Activated naive CD8-positive, alpha-beta T cell treated with anti-CD3 and anti-CD28 coated beads, Interleukin-2, amount 50 U/mL, for 24 hours (primary cell): ENCODE measurements around the gene LRCH1.

ENCODE experiments used
- ATAC-seq: fragments of 150-1000 bp; cut with Tn5 transposase; one replicate; pipeline ENCODE4 v1.10.0; 2021
- DNase-seq: peaks from one replicate; pipeline ENCODE4 v3.0.0; 2021
- H3K27ac Mint-ChIP-seq: one replicate; pipeline ENCODE4 v1.8.0; 2021; ENCODE audit warnings: mild to moderate bottlenecking, mixed read lengths
- H3K27me3 Mint-ChIP-seq: one replicate; pipeline ENCODE4 v1.8.0; 2021; ENCODE audit warnings: mixed read lengths
- H3K36me3 Mint-ChIP-seq: one replicate; pipeline ENCODE4 v1.8.0; 2021; ENCODE audit warnings: low read depth, mixed read lengths
- H3K4me1 Mint-ChIP-seq: one replicate; pipeline ENCODE4 v1.8.0; 2021; ENCODE audit warnings: mixed read lengths
- H3K4me3 Mint-ChIP-seq: one replicate; pipeline ENCODE4 v1.8.0; 2021; ENCODE audit warnings: mild to moderate bottlenecking, moderate library complexity, mixed read lengths
- H3K9me3 Mint-ChIP-seq: one replicate; pipeline ENCODE4 v1.8.0; 2021; ENCODE audit warnings: mixed read lengths

LRCH1 gene

DNA sequence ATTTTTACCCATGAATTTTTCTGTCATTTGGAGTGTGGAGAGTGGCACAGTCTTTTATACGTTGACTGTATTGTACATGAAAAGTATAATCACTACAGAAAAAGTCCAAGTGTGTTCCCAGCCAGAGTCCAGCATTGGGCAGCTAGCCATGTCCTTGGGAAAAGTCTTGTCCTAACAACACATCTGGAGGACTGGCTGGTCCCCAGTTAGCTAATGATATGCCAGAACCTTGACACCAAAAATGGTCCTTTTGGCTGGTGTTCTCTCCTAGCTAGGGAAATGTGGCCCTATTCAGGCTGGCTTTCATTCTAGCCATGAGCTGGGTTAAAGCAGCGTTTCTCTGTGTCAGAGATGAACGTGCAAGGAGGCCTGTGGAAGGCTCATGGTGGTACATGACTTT, 145.0 kb downstream of the LRCH1 start:
- DNase-seq = no peak
- Mint-ChIP-seq H3K4me3 (no peak overlapping the region), H3K9me3 (no peaks in the 10 kb centered on the region), H3K27me3 (no peaks in the 10 kb centered on the region), H3K4me1 (no peaks in the 10 kb centered on the region), H3K27ac (no peak overlapping the region), H3K36me3 (peaks cover 34% of the 10 kb centered on the region)
- ATAC-seq = no peak

DNA sequence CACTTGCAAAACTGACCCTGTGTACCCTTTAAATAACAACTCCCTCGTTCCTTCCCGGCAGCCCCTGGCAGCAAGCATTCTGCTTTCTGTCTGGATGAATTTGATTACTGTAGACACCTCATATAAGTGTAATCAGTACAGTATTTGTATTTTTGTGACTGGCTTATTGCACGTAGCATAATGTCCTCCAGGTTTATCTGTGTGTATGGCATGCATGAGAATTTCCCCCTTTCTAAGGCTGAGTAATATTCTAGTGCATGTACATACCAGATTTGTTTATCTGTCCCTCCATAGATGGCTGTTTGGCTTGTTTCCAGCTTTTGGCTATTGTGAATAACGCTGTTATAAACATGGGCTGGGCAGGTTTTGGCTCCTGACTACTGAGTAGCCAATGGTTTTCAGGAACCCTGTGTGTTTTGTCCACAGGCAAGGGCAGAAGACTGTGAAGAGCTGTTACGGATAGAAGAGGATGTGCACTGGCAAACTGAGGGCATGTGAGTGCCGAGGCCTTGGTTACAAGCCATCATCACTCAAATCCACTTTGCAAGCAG, 146.0 kb downstream of the LRCH1 start:
- Mint-ChIP-seq H3K4me3 (no peak overlapping the region), H3K36me3 (peaks cover 37% of the 10 kb centered on the region), H3K27ac (no peak overlapping the region), H3K9me3 (no peaks in the 10 kb centered on the region), H3K4me1 (no peaks in the 10 kb centered on the region), H3K27me3 (no peaks in the 10 kb centered on the region)
- DNase-seq (no peak), ATAC-seq (no peak)

DNA sequence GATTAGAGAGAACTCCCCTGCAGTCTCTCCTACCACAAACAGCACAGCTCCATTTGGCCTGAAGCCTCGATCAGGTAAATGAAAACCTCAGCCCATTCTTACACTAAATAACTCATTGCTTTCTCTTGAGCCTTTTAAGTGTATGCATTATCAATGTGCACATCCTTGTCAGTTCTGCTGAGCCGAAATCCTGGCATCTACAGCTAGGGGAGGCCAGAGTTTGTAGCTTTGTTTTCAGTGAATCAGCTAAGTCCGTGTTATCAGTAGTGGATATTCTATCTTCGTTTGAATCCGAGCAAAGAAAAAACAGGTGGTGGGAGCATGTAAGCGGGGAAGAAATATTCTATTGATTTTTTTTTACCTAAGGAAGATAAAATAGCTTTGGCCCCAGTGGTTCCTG, 159.6 kb downstream of the LRCH1 start:
- Mint-ChIP-seq H3K27ac (no peak overlapping the region), H3K4me3 (no peak overlapping the region), H3K4me1 (no peaks in the 10 kb centered on the region), H3K9me3 (no peaks in the 10 kb centered on the region), H3K36me3 (peaks cover 31% of the 10 kb centered on the region), H3K27me3 (no peaks in the 10 kb centered on the region)
- DNase-seq = no peak
- ATAC-seq = no peak

DNA sequence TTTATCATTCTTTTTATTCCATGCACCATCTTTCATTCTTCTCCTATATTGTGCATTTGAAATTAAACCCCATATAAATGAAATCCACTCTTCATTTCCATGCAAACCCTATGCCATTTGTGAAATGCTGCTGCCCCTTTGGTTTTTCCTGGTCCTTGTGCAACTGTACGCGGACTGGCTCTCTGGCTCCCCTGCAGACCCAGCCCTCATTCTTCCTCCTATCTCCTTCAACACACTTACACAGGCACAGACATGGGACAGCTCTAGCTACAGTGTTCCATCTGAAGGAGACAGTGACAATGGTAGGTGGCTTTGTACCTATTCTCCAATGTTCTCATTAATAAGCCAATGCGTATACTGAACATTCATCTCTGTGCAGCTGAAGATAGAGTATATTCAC, 162.4 kb downstream of the LRCH1 start:
- peaks cover 21% of the 10 kb centered on the region for H3K36me3 Mint-ChIP-seq
- no peak overlapping the region for H3K4me3 Mint-ChIP-seq

DNA sequence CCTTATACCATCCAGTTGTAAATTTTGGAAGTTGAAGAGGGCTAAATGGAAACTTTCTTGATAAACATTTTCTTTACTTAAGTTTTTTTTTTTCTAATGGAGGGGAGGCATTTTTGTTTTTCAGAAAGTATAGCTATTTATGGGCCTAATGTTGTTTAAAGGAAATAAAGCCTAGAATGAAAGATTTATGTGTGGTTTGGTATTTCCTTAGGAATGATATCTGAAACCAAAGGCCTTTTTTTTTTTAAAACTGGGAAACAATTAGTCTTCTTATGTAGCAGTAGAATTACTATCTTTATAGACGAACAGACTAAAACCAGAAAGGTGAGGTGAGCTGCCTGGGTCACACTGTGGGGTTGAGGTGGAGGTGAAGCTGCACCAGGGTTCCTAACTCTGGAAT, 163.9 kb downstream of the LRCH1 start:
- Mint-ChIP-seq H3K4me3 (no peak overlapping the region), H3K9me3 (no peaks in the 10 kb centered on the region), H3K36me3 (peaks cover 16% of the 10 kb centered on the region), H3K27ac (no peak overlapping the region), H3K27me3 (no peaks in the 10 kb centered on the region), H3K4me1 (no peaks in the 10 kb centered on the region)
- DNase-seq (no peak), ATAC-seq (no peak)

More for the DNA sequence above, 162.4 kb downstream of the LRCH1 start:
- no peaks in the 10 kb centered on the region for H3K9me3 Mint-ChIP-seq
- H3K4me1 Mint-ChIP-seq = no peaks in the 10 kb centered on the region
- H3K27ac Mint-ChIP-seq = no peak overlapping the region
- no peaks in the 10 kb centered on the region for H3K27me3 Mint-ChIP-seq
- ATAC-seq = no peak
- DNase-seq = no peak

DNA sequence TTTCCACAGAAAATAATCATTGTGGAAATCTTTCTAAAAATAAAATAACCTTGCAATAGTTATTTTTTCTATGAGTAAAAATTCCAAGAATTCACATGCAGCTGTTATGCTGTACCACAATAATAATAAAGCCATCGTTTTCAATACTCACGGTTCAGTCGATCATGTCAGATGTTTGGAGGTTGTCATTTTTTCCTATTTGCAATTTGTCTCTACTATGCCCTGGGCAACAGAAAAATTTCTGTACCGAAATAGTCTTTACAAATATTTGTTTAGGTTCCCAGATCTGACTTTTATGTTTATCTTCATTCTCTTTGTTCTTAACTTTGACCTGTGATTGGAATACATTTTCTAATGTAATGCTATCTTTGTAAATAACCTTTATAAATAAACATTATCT, 164.3 kb downstream of the LRCH1 start:
- DNase-seq = no peak
- Mint-ChIP-seq H3K36me3 (peaks cover 13% of the 10 kb centered on the region), H3K27me3 (no peaks in the 10 kb centered on the region), H3K4me1 (no peaks in the 10 kb centered on the region), H3K27ac (no peak overlapping the region), H3K4me3 (no peak overlapping the region), H3K9me3 (no peaks in the 10 kb centered on the region)
- no peak for ATAC-seq

DNA sequence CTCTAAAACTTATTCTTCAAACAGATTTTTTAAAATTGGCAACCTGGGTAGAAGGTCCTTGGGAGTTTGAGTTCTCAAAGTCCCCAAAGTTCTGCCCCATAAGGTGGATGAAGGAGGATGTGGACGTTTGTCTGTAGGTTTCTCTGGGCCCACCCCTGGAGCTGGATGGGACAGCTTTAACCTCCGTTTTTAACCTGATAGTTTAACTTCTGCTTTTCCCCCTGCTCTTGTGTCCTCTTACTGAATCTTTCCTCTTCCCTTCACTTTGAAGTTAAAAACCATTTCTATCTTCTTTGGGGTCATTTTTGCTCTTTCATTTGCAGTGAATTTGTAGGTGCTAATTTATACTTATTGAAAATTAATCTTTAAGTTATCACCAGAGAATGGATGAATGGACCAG, 164.9 kb downstream of the LRCH1 start:
- Mint-ChIP-seq H3K36me3 (peaks cover 12% of the 10 kb centered on the region), H3K4me1 (no peaks in the 10 kb centered on the region), H3K27ac (no peak overlapping the region), H3K27me3 (no peaks in the 10 kb centered on the region), H3K9me3 (no peaks in the 10 kb centered on the region), H3K4me3 (no peak overlapping the region)
- ATAC-seq = no peak
- no peak for DNase-seq

DNA sequence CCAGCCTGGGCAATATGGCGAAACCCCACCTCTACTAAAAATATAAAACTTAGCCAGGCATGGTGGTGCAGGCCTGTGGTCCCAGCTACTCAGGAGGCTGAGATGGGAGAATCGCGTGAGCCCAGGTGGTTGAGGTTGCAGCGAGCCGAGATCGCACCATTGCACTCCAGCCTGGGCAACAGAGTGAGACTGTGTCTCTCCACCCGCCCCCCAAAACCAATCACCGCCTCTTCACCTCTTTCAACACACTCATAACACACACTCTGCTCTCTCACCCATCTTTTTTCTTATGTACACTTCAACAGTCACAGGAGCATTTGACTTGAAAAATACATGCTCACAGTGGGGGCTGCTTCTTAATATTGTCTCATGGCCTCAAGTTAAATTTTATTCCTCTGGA, 167.2 kb downstream of the LRCH1 start:
- no peaks in the 10 kb centered on the region for H3K27me3 Mint-ChIP-seq
- DNase-seq (no peak), ATAC-seq (no peak)
- H3K36me3 Mint-ChIP-seq = peaks cover 23% of the 10 kb centered on the region
- no peaks in the 10 kb centered on the region for H3K9me3 Mint-ChIP-seq
- H3K4me3 Mint-ChIP-seq = no peak overlapping the region
- H3K4me1 Mint-ChIP-seq = no peaks in the 10 kb centered on the region
- H3K27ac Mint-ChIP-seq = no peak overlapping the region

DNA sequence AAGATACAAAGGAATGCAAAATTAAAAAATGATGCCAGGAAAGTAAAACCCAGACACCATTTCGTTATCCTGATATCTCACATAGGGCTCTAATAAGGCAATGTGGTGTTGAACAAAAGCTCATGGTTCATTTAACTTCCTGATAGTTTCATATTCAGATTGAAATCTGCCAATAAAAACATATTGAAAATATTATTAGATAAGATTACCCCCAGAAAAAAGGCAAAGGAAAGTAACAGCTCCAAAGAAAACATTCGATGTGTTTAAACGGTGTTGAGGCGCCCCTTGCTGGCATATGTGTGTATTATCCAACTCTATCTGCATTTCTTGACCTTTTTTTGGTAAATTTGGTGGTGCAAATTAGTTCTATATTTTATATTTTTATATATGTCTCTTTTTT, 168.1 kb downstream of the LRCH1 start:
- no peak overlapping the region for H3K4me3 Mint-ChIP-seq
- DNase-seq = peak; percentile 32
- no peak for ATAC-seq
- no peak overlapping the region for H3K27ac Mint-ChIP-seq
- peaks cover 21% of the 10 kb centered on the region for H3K36me3 Mint-ChIP-seq
- H3K4me1 Mint-ChIP-seq = no peaks in the 10 kb centered on the region
- H3K27me3 Mint-ChIP-seq = no peaks in the 10 kb centered on the region
- no peaks in the 10 kb centered on the region for H3K9me3 Mint-ChIP-seq

DNA sequence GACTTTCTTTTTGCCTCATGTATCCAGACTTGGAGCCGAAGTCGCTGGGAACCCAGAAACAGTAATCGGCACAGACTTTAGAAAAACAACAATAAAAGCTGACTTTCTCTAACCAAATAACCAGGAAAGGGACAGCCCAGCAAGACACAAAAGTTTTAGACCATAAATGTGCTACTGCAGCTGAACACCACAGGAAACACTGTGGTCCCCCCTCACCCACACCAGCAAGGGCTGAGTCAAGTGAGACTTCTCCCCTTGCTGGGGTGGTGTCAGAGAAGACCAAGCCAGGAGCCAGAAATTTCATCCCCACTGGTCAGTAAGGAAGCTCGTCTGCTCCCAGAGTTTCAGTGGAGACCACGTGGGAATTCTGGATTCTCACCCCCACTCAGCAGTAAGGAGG, 173.4 kb downstream of the LRCH1 start:
- no peaks in the 10 kb centered on the region for H3K9me3 Mint-ChIP-seq
- H3K27me3 Mint-ChIP-seq = no peaks in the 10 kb centered on the region
- H3K4me1 Mint-ChIP-seq = peaks cover 8% of the 10 kb centered on the region
- ATAC-seq = no peak
- H3K36me3 Mint-ChIP-seq = peaks cover 43% of the 10 kb centered on the region
- DNase-seq = no peak
- no peak overlapping the region for H3K4me3 Mint-ChIP-seq
- H3K27ac Mint-ChIP-seq = no peak overlapping the region

DNA sequence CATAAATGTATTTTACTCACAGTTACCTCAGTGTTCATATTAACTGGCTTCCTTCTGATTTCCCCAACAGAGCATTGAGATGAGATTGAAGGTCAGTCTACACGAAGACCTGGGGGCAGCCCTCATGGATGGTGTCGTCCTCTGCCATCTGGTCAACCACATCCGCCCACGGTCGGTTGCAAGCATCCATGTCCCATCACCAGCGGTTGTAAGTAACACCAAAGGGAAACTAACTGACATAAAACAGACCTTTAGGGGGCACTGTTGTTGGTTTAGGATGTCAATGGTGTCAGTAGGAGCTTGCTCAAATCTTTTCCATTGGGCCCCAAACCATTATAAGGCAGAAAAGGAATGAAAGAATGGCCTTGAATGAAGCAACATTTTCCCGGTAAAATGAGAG, 175.8 kb downstream of the LRCH1 start:
- Mint-ChIP-seq H3K9me3 (no peaks in the 10 kb centered on the region), H3K27me3 (no peaks in the 10 kb centered on the region), H3K27ac (peak overlapping the region; percentile 81), H3K4me1 (peaks cover 8% of the 10 kb centered on the region), H3K4me3 (no peak overlapping the region), H3K36me3 (peaks cover 47% of the 10 kb centered on the region)
- DNase-seq = peak; percentile 54
- peak; percentile 71 for ATAC-seq

DNA sequence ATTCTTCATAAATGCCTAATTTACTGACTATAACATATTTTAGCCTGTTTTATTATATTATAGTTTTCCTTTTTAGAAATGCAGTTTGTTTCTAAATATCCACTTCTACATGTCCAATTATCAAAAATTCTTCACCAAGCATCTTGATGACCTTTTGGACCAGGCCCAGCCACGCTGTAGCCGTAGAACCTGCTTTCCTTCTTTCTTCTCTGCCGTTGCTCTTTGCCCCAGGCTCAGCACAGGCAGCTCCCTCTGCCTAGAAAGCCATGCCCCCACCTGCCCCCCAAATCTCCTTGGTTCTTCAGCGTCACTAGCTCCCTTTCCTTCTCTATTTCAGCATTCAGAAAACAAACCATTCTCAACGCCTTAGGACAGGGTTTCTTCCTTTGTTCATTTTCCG, 178.6 kb downstream of the LRCH1 start:
- Mint-ChIP-seq H3K27me3 (no peaks in the 10 kb centered on the region), H3K9me3 (no peaks in the 10 kb centered on the region), H3K4me3 (no peak overlapping the region), H3K27ac (no peak overlapping the region), H3K4me1 (peaks cover 7% of the 10 kb centered on the region), H3K36me3 (peaks cover 46% of the 10 kb centered on the region)
- ATAC-seq (no peak), DNase-seq (no peak)

DNA sequence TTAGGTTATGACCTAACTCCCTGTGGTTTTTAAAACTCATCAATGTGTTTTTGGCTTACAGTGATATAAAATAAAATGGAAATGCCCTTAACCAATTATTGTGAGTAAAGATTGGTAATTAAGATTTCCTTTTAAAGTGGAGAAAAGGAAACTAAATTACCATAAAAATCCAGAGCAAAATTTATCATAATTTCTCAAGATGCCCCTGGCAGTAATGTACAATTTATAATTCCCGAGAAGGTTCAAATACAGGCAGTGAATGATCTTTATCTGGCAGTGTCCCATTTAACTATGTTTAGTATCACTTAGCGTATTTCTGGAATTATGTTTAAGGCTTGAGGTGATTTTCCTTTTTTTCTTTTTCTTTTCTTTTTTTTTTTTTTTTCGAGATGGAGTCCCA, 182.5 kb downstream of the LRCH1 start:
- H3K36me3 Mint-ChIP-seq = peaks cover 34% of the 10 kb centered on the region
- H3K4me1 Mint-ChIP-seq = no peaks in the 10 kb centered on the region
- no peaks in the 10 kb centered on the region for H3K27me3 Mint-ChIP-seq
- no peak overlapping the region for H3K4me3 Mint-ChIP-seq
- DNase-seq = no peak
- H3K9me3 Mint-ChIP-seq = no peaks in the 10 kb centered on the region
- no peak for ATAC-seq
- no peak overlapping the region for H3K27ac Mint-ChIP-seq

DNA sequence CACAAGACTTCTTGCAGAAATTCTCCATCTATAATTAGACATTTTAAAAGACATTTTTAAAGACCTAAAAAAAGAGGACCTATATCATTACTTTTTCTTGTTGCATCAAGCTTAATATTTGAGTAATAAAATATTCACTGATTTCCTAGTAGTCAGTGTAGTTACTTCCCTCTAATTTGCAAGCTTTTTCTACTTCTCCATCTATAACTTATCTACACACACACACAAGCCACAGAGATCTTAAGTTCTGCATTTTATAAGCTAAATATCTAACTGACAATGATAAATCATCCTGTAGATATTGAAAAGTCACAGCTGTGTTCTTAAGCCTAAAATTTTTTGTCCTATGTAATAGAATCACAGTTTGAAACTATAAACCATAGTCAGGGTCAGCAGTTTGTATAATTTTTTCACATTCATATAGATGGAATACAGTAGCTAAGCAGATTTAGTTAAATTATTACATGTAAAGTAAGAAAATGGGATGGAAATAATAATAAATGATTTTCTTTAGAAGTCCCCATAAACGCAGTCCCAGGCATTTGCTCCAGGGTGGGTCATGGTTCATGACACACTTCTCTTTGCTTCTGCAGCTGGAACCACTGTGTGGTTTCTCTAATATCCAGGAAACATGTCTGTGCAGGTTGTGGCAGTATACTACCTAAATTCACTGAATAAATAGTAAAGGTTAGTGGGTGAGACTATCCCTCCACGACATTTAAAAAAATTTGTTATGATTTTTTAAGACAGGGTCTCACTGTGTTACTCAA, 183.8 kb downstream of the LRCH1 start:
- no peak for DNase-seq
- Mint-ChIP-seq H3K4me3 (no peak overlapping the region), H3K9me3 (no peaks in the 10 kb centered on the region), H3K27me3 (no peaks in the 10 kb centered on the region), H3K36me3 (peaks cover 35% of the 10 kb centered on the region), H3K27ac (no peak overlapping the region), H3K4me1 (no peaks in the 10 kb centered on the region)
- ATAC-seq = no peak

DNA sequence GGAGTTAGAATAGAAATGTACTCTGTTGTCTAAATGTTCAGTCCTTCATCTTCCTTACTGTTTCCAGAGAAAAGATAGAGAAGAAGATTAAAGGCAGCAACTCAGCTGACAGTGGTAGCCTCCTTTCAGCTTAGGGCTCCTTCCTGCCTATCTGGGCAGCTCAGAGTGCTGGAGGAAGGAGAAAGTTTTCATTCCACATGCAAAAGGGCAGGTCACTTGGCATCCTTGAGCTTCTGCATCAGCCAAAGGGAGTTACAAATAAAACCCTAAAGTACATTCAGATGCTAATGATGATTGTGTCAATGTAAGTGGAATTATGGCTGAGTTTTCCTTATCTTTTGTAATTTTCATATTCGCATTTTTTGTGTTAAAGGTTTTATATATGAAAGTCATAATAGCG, 185.1 kb downstream of the LRCH1 start:
- Mint-ChIP-seq H3K9me3 (no peaks in the 10 kb centered on the region), H3K4me1 (no peaks in the 10 kb centered on the region), H3K27ac (no peak overlapping the region), H3K27me3 (no peaks in the 10 kb centered on the region), H3K36me3 (peaks cover 29% of the 10 kb centered on the region), H3K4me3 (no peak overlapping the region)
- ATAC-seq = no peak
- DNase-seq = no peak

DNA sequence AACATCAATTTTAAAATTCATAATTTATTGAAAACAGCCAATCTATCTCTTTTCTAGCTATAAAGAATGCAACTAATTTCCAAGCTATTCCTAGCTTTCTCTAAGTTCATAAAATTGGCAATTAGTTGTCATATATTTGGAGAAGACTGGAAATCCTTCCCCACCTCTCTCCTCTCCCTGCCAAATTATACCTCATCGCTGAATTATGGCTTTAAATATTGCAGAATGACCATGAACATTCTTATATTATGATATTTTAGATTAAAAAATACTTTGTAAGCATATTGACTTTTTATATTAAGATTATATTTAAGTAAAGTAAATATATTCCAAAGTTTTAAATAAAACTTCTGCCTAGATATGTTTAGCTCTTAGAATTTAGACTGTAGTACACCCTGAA, 185.8 kb downstream of the LRCH1 start:
- no peak overlapping the region for H3K4me3 Mint-ChIP-seq
- H3K27ac Mint-ChIP-seq = no peak overlapping the region
- no peaks in the 10 kb centered on the region for H3K9me3 Mint-ChIP-seq
- DNase-seq = no peak
- peaks cover 29% of the 10 kb centered on the region for H3K36me3 Mint-ChIP-seq
- H3K4me1 Mint-ChIP-seq = no peaks in the 10 kb centered on the region
- H3K27me3 Mint-ChIP-seq = no peaks in the 10 kb centered on the region
- ATAC-seq = no peak
